HG03139 (cell line): Measurements from ENCODE around the gene SNRPB2.

Source experiments
- ATAC-seq: cut with Tn5 transposase; IDR thresholded peaks from one replicate; pipeline ENCODE4 v1.9.1; 2021; ENCODE audit not compliant: unreplicated experiment

The SNRPB2 gene

DNA sequence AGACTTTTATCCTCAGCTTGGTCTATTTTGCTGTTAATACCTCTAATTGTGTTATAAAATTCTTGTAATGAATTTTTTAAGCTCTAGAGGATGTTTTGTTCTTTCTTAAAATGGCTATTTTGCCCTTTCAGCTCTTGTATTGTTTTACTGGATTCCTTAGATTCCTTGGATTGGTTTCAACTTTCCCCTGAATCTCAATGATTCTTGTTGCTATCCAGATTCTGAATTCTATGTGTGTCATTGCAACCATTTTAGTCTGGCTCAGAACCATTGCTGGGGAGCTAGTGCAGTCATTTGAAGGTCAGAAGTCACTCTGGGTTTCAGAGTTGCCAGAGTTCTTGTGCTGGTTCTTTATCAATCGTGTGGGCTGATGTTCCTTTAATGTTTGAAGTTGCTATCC, 55.4 kb downstream of the SNRPB2 start:
- ATAC-seq: no peak
